HG03135 (cell line): ENCODE results near the gene TP53BP1.
A peak's percentile ranks its signal among the peaks of the same experiment; 100 is the strongest.
"Not testable (repeated sequence)": the region's sequence is repeated elsewhere in the genome, so short reads cannot be mapped to it uniquely, and the experiment has no call there.

Experiments used
- ATAC-seq: cut with Tn5 transposase; IDR thresholded peaks from one replicate; pipeline ENCODE4 v1.9.1; 2021; ENCODE audit warnings: mild to moderate bottlenecking, moderate library complexity; ENCODE audit not compliant: unreplicated experiment

TP53BP1 gene, protein sequence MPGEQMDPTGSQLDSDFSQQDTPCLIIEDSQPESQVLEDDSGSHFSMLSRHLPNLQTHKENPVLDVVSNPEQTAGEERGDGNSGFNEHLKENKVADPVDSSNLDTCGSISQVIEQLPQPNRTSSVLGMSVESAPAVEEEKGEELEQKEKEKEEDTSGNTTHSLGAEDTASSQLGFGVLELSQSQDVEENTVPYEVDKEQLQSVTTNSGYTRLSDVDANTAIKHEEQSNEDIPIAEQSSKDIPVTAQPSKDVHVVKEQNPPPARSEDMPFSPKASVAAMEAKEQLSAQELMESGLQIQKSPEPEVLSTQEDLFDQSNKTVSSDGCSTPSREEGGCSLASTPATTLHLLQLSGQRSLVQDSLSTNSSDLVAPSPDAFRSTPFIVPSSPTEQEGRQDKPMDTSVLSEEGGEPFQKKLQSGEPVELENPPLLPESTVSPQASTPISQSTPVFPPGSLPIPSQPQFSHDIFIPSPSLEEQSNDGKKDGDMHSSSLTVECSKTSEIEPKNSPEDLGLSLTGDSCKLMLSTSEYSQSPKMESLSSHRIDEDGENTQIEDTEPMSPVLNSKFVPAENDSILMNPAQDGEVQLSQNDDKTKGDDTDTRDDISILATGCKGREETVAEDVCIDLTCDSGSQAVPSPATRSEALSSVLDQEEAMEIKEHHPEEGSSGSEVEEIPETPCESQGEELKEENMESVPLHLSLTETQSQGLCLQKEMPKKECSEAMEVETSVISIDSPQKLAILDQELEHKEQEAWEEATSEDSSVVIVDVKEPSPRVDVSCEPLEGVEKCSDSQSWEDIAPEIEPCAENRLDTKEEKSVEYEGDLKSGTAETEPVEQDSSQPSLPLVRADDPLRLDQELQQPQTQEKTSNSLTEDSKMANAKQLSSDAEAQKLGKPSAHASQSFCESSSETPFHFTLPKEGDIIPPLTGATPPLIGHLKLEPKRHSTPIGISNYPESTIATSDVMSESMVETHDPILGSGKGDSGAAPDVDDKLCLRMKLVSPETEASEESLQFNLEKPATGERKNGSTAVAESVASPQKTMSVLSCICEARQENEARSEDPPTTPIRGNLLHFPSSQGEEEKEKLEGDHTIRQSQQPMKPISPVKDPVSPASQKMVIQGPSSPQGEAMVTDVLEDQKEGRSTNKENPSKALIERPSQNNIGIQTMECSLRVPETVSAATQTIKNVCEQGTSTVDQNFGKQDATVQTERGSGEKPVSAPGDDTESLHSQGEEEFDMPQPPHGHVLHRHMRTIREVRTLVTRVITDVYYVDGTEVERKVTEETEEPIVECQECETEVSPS (N-terminal part only)

DNA sequence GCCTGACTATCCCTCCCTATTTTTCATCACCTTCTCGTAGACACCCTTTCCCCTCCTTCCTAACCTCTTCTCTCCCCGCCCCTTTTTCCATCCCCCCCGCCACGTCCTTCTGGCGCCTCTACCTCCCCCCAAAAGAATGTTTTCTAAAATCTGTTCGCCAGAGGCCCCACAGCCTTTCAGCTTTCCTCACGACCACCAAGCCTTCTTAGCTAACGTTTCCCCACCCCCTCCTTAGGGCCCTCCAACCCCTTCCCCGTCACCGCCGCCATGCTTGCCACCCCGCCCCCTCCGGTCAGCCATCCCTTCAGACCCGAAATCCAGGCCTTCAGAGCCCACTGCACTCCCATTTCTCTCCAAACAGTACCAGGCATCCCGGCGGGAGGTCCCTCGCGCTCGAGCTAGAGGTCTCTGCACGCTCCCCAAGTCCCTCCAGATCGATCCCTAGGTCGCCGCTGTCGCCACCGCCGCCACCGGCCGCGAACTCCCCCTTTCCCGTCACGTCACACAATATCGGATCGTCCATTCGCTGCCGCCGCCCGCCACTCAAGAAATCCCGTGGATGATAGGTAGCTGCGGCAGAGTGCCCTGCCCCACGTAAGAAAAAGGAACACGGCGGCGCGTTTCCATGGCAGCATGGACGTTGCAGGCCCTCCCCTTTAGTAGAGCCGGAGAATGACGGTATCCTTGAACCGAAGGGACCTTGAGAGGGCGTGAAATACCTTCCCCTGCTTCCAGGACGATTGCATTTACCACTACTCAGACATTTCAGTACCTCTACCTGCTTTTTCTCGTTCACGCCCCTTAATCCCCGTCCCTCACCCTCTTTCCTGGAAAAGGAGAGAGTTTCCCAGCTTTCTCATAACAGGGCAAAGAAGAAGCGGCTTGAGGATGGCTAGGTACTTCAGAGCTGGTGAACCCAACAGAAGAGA lies at the start of gene TP53BP1:
TP53BP1 (minus strand) TSS at position 484 of the 929 bp plus-strand sequence; CDS start at position 371, 113 bp downstream.
- ATAC-seq, result peak; percentile 97

DNA sequence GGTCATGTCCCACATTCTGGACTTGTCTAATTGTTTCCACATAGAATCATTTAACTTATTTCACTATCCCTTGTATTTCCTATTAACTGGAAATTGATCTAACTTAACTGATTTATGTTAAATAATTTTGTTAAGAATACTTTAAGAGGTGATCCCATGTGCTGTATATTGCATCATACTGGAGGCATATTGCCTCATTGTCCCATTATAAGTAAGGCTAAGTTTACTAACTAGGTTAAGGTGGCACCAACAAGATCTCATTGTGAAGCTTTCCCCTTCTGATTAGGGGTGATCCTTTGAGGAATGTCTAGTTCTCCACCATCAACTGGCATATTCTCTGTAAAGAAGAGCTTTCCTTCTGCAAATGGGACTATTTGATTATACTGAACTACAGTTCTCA lies 48.8 kb upstream of the TP53BP1 start:
- ATAC-seq, result no peak

DNA sequence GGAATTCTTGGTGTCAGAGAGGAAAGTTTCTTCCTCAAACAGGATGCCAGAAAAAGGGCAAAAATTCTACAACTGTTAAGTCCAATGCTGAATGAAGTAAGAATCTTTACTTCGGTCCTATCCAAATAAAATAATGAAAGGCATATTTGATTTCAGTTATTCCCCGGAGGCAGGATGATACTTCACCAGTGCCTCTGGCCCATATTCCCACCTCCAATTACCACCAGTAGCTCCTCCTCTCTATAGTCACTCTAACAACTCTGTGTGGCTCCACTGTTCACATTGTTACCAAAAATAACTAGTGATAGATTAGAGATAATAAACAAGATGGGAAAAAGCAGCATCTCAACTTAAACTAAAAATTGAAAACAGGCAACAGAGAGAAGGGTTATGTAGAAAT lies 45.1 kb upstream of the TP53BP1 start:
- no peak for ATAC-seq

DNA sequence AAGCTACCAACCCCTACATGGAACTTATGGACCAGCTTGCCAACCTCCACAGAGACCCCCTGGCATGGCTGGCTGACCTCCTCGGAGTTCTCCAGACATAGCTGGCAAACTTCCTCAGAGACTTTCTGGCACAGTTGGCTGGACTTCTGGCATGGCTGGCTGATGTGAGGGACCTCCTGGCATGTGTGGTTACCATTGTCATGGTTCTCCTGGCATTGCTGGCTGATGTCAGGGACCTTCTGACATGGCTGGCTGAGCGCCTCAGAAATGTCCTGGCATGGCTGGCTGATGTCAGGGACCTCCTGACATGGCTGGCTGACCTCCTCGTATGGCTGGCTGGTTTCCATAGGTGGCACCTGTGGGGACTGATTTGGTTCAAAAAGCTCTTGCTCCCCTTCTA lies 41.9 kb upstream of the TP53BP1 start:
- ATAC-seq, result no peak

DNA sequence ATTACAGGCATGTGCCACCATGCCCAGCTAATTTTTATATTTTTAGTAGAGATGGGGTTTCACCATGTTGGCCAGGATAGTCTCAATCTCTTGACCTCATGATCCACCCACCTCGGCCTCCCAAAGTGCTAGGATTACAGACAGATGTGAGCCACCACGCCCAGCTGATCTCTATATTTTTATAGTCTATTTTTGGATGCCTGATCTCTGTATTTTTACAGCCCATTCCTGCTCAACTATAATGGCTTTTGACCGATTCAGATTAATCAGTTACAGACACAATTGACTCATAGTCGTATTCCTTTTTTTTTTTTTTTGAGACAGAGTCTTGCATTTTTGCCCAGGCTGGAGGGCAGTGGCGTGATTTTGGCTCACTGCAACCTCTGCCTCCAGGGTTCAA lies 39.9 kb upstream of the TP53BP1 start:
- ATAC-seq, result not testable (repeated sequence)

DNA sequence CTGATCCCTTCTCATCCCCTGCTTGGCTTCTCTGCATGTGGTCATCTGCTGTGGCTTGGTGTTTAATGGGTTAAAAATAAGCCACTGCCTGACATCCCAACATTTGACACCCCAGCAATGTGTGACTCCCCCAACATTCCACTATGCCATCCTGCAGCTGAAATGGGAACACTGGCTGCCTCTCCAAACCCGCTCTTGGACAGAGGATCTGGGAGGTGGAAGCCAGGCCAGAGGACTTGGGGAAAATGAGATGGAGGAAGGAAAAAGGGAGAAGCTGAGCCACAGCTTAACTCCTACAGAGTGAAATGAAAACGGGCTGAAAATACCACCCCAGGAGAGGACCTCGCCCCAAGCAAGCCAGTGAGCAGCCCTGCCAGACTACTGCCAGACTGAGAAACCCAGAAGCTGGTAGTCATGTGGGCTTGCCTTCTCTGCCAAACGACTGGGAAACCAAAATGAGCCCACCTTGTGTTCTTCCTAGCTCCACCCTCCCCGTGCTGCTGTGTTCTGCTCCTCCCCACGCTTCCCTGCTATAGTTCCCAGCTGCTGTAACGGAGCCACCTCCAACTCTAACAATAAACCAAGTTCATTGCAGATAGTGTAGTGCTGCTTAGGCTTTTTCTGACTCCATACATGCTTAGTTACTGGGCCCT lies 38.2 kb upstream of the TP53BP1 start:
- ATAC-seq, result no peak

DNA sequence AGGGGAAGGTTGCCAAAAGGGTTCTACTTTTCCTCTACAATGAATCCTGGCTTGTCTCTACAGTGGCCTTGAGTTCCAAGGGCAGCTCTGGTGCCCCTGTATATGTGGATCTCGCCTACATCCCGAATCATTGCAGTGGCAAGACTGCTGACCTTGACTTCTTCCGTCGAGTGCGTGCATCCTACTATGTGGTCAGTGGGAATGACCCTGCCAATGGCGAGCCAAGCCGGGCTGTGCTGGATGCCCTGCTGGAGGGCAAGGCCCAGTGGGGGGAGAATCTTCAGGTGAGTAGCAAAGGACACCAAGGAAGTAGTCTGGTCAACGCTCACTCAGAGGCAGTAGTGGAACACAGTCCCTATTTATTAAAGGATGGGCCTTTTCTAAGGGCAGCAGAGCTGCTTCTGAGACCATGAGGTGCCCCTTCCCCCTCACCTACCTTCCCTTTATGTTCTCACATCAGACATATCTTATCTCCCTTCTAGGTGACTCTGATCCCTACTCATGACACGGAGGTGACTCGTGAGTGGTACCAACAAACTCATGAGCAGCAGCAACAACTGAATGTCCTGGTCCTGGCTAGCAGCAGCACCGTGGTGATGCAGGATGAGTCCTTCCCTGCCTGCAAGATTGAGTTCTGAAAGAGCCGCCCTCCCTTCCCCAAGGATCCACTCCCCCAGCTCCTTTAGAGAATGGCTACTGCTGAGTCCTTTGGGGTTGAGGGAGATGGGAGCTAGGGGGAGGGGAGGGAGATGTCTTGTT lies 36.8 kb upstream of the TP53BP1 start:
- no peak for ATAC-seq

DNA sequence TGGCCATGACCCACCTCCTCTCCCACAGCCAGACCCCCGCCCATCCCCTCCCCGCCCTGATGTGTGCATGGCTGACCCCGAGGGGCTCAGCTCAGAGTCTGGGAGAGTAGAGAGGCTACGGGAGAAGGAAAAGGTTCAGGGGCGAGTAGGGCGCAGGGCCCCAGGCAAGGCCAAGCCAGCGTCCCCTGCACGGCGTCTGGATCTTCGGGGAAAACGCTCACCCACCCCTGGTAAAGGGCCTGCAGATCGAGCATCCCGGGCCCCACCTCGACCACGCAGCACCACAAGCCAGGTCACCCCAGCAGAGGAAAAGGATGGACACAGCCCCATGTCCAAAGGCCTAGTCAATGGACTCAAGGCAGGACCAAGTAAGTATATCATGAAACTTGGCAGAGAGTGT lies 36.2 kb upstream of the TP53BP1 start:
- no peak for ATAC-seq

DNA sequence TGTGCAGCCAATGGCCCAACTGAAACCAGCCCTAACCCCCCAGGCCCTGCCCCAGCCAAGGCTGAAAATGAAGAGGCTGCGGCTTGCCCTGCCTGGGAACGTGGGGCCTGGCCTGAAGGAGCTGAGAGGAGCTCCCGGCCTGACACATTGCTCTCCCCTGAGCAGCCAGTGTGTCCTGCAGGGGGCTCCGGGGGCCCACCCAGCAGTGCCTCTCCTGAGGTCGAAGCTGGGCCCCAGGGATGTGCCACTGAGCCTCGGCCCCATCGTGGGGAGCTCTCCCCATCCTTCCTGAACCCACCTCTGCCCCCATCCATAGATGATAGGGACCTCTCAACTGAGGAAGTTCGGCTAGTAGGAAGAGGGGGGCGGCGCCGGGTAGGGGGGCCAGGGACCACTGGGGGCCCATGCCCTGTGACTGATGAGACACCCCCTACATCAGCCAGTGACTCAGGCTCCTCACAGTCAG lies 35.6 kb upstream of the TP53BP1 start:
- ATAC-seq, result no peak

DNA sequence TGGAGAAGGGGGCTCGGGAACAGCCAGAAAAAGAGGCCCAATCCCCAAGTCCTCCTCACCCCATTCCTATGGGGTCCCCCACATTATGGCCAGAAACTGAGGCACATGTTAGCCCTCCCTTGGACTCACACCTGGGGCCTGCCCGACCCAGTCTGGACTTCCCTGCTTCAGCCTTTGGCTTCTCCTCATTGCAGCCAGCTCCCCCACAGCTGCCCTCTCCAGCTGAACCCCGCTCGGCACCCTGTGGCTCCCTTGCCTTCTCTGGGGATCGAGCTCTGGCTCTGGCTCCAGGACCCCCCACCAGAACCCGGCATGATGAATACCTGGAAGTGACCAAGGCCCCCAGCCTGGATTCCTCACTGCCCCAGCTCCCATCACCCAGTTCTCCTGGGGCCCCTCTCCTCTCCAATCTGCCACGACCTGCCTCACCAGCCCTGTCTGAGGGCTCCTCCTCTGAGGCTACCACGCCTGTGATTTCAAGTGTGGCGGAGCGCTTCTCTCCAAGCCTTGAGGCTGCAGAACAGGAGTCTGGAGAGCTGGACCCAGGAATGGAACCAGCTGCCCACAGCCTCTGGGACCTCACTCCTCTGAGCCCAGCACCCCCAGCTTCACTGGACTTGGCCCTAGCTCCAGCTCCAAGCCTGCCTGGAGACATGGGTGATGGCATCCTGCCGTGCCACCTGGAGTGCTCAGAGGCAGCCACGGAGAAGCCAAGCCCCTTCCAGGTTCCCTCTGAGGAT lies 35.0 kb upstream of the TP53BP1 start:
- no peak for ATAC-seq

DNA sequence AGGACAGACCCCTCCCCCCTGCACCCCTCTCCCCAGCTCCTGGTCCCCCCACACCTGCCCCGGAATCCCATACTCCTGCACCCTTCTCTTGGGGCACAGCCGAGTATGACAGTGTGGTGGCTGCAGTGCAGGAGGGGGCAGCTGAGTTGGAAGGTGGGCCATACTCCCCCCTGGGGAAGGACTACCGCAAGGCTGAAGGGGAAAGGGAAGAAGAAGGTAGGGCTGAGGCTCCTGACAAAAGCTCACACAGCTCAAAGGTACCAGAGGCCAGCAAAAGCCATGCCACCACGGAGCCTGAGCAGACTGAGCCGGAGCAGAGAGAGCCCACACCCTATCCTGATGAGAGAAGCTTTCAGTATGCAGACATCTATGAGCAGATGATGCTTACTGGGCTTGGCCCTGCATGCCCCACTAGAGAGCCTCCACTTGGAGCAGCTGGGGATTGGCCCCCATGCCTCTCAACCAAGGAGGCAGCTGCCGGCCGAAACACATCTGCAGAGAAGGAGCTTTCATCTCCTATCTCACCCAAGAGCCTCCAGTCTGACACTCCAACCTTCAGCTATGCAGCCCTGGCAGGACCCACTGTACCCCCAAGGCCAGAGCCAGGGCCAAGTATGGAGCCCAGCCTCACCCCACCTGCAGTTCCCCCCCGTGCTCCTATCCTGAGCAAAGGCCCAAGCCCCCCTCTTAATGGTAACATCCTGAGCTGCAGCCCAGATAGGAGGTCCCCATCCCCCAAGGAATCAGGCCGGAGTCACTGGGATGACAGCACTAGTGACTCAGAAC lies 34.3 kb upstream of the TP53BP1 start:
- no peak for ATAC-seq

DNA sequence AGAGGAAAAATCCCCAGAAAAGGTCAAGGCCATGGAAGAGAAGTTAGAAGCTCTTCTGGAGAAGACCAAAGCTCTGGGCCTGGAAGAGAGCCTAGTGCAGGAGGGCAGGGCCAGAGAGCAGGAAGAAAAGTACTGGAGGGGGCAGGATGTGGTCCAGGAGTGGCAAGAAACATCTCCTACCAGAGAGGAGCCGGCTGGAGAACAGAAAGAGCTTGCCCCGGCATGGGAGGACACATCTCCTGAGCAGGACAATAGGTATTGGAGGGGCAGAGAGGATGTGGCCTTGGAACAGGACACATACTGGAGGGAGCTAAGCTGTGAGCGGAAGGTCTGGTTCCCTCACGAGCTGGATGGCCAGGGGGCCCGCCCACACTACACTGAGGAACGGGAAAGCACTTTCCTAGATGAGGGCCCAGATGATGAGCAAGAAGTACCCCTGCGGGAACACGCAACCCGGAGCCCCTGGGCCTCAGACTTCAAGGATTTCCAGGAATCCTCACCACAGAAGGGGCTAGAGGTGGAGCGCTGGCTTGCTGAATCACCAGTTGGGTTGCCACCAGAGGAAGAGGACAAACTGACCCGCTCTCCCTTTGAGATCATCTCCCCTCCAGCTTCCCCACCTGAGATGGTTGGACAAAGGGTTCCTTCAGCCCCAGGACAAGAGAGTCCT lies 33.4 kb upstream of the TP53BP1 start:
- no peak for ATAC-seq

DNA sequence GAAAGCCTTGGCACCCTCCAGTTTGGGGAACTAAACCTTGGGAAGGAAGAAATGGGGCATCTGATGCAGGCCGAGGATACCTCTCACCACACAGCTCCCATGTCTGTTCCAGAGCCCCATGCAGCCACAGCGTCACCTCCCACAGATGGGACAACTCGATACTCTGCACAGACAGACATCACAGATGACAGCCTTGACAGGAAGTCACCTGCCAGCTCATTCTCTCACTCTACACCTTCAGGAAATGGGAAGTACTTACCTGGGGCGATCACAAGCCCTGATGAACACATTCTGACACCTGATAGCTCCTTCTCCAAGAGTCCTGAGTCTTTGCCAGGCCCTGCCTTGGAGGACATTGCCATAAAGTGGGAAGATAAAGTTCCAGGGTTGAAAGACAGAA lies 32.2 kb upstream of the TP53BP1 start:
- no peak for ATAC-seq

DNA sequence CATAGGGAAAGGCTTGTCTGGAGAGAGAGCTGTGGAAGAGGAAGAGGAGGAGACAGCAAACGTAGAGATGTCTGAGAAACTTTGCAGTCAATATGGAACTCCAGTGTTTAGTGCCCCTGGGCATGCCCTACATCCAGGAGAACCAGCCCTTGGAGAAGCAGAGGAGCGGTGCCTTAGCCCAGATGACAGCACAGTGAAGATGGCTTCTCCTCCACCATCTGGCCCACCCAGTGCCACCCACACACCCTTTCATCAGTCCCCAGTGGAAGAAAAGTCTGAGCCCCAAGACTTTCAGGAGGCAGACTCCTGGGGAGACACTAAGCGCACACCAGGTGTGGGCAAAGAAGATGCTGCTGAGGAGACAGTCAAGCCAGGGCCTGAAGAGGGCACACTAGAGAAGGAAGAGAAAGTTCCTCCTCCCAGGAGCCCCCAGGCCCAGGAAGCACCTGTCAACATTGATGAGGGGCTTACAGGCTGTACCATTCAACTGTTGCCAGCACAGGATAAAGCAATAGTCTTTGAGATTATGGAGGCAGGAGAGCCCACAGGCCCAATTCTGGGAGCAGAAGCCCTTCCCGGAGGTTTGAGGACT lies 31.4 kb upstream of the TP53BP1 start:
- ATAC-seq, result no peak

DNA sequence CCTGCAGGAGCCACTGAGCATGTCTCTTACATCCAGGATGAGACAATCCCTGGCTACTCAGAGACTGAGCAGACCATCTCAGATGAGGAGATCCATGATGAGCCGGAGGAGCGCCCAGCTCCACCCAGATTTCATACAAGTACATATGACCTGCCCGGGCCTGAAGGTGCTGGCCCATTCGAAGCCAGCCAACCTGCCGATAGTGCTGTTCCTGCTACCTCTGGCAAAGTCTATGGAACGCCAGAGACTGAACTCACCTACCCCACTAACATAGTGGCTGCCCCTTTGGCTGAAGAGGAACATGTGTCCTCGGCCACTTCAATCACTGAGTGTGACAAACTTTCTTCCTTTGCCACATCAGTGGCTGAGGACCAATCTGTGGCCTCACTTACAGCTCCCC lies 30.7 kb upstream of the TP53BP1 start:
- no peak for ATAC-seq

DNA sequence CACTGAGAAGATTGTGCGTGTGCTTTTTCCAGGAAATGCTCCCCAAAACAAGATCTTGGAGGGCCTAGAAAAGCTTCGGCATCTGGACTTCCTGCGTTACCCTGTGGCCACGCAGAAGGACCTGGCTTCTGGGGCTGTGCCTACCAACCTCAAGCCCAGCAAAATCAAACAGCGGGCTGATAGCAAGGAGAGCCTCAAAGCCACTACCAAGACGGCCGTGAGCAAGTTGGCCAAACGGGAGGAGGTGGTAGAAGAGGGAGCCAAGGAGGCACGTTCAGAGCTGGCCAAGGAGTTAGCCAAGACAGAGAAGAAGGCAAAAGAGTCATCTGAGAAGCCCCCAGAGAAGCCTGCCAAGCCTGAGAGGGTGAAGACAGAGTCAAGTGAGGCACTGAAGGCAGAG lies 29.3 kb upstream of the TP53BP1 start:
- no peak for ATAC-seq
